ENCODE measurements around the gene THBS2.

The THBS2 gene

GRCh38 chr6:169177516-169178166 lies 76.0 kb downstream of the THBS2 start:
- CTCF ChIA-PET: interaction anchor here (1.8 kb wide), 1 partner anchor 11 kb away, joined by 4 read pairs; no protein-coding TSS in a partner anchor
- POLR2A ChIA-PET: no interaction called here
- no peak overlapping the region for H3K4me3 ChIP-seq (ENCODE audit: low read depth, low read length)
- peak; percentile 46 for DNase-seq (ENCODE audit: low read depth, low spot score)
- no peak for TF ChIP-seq CTCF (IDR thresholded peaks at IDR 0.05; ENCODE audit: insufficient read depth, low read length, missing control alignments)

DNA sequence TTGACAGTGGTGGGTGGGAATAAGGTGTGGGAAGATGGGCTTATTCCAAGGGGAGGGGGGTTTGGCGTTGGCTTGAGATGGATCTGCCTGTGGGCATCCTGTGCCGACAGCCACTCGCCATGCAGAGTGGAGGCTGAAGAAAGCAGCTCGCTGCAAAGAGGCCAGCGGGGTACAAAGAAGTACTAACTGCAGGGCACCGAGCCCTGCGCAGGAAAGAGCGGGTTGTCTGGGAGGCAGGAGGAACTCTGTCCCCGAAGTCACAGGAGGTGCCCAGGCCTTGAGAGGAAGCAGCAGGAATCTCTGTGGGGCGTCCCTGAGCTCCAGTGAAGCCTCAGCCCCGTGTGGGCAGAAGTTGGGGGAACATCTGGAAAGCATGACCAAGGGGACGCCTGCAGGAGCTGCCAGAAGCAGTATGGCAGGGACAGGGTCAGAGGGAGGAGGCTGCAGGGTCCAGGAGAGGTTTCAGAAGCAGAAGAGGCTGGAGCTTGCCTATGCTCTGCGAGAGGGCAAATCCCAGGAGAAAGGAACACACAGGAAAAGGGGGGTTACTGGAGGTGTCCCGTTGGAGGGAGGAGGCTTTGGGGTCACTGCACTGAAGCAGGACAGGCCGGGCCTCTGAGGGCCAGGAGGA lies 77.2 kb downstream of the THBS2 start:
- no peak for DNase-seq (ENCODE audit: low read depth, low spot score)
- CTCF ChIA-PET: interaction anchor here (0.7 to 1.8 kb wide), 3 partner anchors 9 to 38 kb away, joined by 4 read pairs; no protein-coding TSS in a partner anchor
- no peak for TF ChIP-seq CTCF (IDR thresholded peaks at IDR 0.05; ENCODE audit: insufficient read depth, low read length, missing control alignments)
- POLR2A ChIA-PET: no interaction called here
- H3K4me3 ChIP-seq (ENCODE audit: low read depth, low read length): no peak overlapping the region

DNA sequence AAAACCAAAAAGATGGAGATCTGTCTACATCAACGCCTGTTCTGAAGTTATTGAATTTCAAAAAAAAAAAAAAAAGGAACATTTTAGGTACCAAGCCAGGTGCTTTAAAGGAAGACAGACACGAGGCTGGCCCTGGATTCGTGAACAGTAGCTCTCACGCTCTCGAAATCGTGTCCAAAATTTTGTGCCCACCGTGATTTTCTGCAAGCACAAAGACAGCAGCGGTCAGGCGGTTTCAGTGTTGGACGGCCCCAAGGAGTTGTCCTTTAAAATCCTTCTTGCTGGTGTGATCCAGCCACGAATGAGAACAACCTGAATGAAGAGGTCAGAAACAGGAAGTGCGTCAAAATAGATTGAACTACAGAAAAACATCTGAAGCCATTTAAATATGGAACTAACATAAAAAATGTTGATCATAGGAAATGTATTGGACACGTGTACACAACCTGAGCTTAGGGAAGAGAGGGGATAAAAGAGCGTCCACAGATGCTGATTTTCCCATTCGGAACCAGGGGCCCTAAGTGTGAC lies 78.2 kb downstream of the THBS2 start:
- no peak for DNase-seq (ENCODE audit: low read depth, low spot score)
- POLR2A ChIA-PET: no interaction called here

GRCh38 chr6:169174516-169175359 lies 78.9 kb downstream of the THBS2 start:
- DNase-seq (ENCODE audit: low read depth, low spot score): no peak
- H3K4me3 ChIP-seq (ENCODE audit: low read depth, low read length): no peak overlapping the region
- POLR2A ChIA-PET: no interaction called here
- no peak for TF ChIP-seq CTCF (IDR thresholded peaks at IDR 0.05; ENCODE audit: insufficient read depth, low read length, missing control alignments)
- CTCF ChIA-PET: interaction anchor here (1.0 kb wide), 1 partner anchor 215 kb away, joined by 3 read pairs; no protein-coding TSS in a partner anchor

More for the DNA sequence above, 78.2 kb downstream of the THBS2 start:
- H3K4me3 ChIP-seq (ENCODE audit: low read depth, low read length): no peak overlapping the region
- TF ChIP-seq CTCF (IDR thresholded peaks at IDR 0.05; ENCODE audit: insufficient read depth, low read length, missing control alignments): no peak
- CTCF ChIA-PET: no interaction called here

DNA sequence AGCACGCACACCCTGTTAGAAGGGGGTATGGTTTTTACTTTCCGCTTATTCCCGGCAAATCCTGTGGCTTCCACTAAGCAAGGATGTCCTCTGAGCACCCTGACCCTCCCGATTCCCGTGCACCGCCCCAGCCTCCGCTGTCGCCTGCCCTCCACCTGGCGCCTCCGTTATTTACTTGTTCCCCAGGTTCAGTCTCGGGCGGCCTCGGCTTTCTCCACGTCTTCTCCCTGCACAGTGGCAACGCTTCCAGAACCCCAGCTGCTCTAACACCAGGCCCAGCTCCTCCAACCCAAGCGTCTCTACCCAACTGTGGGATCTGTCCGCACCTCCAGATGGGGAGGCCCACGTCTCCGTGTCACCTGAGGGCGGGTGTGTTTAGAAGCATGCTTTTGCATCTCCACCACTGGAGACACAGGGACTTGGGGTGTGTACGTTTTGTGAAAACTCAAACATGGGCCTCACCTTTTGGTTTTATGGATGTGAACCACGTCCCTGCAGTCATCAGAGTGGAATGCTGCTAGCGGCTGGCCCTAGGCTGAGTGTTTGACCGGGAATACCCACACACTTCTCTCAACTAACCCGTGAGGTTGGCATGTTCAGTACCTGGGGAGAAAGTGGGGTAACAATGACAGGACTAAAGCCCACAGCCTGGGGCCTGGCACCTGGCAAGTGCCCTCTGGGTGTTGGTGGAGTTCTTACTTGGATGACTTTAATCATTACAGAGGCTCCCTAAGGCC lies 79.9 kb downstream of the THBS2 start:
- H3K4me3 ChIP-seq (ENCODE audit: low read depth, low read length): no peak overlapping the region
- CTCF ChIA-PET: interaction anchor here (1.0 kb wide), 1 partner anchor 214 kb away, joined by 3 read pairs; no protein-coding TSS in a partner anchor
- DNase-seq (ENCODE audit: low read depth, low spot score): no peak

More for the DNA sequence above, 79.9 kb downstream of the THBS2 start:
- TF ChIP-seq CTCF (IDR thresholded peaks at IDR 0.05; ENCODE audit: insufficient read depth, low read length, missing control alignments): no peak
- POLR2A ChIA-PET: no interaction called here

Measured in AG04449 (cell line).